ENCODE measurements around the gene MARVELD1.

Gene MARVELD1

DNA sequence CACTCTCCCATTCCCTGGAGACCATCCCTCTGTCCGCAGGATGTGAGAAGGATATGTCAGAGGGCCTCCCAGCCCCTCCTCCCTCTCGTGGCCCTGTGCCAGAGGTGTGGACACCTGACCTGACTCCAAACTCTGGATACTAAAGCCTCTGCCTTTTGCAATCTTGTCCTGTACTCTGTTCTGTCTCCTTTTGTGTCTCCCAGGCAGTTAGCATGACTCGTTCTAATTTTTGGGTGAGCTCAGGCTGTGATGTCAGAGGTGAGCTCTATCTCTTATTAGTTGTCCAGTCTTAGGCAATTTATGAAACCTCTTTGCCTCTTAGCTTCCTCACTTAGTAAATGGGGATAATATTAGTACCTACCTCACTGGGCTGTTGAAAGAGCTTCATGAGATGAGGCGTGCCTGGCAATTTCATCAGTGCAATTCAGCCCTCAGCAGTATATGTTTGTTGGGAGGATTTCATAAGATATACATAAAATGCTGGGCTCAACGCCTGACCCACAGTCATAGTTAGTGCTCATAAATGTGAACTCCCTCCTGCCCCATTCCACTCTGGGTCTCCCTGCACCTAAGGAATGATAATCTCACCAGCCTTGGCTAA is 10.9 kb downstream of the MARVELD1 start:
- DNase-seq = no peak

DNA sequence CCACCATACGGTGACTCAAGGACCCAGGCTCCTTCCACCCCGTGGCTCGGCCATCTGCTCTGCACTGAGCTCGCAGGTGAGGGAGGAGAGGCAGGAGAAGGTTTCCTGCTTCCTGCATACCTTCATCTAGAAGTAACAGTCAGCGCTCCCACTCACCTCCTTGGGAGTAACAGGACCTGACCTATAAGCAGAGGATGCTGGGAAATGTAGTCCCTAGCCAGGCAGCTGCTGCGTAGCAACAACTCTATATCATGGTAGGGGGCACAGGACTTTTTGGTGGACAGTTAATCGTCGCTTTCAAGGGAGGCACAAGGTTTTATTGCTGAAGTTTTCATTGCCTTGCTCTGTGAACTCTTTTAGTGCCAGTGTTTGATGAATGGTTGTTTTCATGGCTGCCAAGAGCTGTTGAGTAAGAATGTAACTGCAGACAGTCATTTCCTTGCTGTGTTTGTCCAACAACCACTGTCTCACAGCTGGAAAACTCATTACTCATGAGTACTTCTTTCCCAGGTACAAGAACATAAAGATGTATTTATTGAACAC is 13.2 kb downstream of the MARVELD1 start:
- DNase-seq = no peak

DNA sequence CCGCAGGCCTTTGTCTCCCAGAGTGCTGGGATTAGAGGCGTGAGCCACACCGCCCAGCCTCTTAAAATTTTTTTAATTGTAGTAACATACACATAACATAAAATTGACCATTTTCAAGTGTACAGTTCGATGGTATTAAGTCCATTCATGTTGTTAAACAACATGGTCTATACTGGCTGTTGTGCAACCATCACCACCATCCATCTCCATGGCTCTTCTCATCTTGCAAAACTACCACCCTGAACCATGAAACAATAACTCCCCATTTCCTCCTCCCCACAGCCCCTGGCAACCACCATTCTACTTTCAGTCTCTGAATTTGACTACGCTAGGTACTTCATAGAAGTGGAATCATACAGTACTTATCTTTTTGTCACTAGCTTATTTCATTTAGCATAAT is 15.5 kb downstream of the MARVELD1 start:
- DNase-seq = no peak

DNA sequence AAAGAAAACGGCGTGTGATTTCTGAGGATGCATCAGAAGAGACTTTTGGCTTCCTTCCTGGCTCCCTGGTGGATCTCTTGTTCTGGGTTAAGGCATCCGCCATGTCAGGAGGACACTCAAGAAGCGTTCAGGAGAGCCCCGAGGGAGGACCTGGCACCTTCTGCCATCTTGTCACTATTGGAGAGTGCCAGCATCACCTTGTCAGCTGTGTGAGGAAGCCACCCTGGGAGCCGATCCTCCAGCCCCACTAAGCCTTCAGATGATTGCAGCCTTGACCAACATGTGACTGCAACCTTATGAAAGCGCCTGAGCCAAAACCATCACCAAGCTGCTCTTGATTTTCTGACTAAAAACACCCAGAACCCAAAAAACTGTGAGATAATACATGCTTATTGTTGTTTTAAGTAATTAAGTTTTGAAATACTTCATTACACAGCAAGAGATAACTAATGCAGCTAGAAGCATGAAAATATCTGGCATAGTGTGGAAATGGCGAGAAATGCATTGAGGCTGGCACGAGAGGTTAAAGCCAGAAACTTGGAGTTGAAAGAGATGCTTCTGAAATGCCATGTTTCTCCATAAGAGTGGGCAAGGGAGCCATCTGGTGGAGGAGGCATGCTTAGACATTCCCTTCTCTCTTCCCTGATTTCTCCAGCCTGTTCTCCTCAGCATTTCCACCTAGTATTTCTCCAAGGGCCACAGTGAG is 18.0 kb downstream of the MARVELD1 start:
- DNase-seq = peak in 1 of 2 experiments; percentile 64

DNA sequence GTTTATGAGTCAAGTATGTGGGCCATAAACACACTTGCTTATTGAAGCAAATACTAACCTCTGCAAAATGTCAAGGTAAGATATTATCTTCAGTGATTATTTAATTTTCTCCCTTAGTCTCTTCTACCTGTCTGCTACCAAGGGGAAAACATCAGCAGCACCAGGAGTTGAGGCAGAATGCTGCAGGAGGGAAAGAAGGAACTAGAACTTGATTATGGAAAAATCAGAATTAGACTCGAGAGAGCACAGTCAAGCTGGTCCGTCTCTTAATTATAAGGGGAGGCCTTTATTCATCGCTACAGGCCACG is 18.5 kb downstream of the MARVELD1 start:
- no peak for DNase-seq

DNA sequence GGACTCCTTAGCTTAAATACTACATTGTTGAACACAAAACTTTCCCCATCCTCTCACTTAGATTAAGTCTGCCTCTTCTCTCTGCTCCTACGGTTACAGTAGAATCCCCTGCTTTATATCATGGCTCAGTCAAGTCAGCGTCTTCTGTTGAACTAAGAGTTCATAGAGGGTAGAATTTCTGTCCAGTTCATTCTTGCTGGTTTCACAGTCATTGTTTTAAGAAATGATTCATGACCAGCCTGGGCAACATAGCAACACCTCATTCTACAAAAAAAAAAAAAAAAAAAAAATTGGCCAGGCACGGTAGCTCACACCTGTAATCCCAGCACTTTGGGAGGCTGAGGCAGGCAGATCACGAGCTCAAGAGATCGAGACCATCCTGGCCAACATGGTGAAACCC is 19.7 kb downstream of the MARVELD1 start:
- no peak for DNase-seq

DNA sequence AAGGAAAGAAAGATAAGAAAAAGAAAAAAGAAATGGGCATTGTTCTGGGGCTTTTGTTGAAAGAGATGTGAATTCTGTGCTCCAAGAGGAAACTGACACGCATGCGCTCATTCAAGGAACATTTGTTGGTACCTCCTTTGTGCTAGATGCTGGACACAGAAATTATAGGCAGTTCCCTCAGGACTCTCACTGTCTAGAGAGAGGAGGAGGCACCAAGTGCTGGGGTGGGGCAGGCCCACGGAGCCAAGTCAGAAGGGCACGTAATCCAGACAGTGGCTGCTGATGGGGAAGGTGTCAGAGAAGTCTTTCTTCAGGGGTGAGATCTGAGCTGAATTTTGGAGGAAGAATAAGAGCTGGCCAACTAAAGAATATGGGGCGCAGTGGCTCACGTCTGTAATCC is 20.5 kb downstream of the MARVELD1 start:
- no peak for DNase-seq

DNA sequence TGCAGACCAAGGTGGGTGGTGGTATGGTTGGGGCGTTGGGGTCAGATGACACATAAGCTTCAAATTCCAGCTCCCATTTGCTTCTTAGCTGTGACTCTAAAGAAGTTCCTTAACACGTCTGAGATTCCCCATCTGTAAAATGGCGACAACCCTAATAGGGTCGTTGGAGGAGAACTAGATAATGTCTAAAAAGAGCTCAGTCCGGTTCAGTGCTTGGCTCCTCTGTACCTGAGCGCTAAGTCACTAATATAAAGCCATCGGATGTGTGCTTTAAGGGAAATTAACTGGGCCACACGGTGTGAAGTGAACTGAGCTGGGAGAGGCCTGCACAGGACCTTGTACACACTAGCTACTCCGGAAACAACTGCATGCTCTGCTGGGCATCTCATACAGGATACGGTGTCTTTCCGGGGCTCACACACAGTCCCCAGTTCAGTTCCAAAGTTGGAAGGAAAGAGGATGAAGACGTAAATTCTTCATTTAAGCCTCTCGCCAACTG is 22.9 kb downstream of the MARVELD1 start:
- DNase-seq = no peak

DNA sequence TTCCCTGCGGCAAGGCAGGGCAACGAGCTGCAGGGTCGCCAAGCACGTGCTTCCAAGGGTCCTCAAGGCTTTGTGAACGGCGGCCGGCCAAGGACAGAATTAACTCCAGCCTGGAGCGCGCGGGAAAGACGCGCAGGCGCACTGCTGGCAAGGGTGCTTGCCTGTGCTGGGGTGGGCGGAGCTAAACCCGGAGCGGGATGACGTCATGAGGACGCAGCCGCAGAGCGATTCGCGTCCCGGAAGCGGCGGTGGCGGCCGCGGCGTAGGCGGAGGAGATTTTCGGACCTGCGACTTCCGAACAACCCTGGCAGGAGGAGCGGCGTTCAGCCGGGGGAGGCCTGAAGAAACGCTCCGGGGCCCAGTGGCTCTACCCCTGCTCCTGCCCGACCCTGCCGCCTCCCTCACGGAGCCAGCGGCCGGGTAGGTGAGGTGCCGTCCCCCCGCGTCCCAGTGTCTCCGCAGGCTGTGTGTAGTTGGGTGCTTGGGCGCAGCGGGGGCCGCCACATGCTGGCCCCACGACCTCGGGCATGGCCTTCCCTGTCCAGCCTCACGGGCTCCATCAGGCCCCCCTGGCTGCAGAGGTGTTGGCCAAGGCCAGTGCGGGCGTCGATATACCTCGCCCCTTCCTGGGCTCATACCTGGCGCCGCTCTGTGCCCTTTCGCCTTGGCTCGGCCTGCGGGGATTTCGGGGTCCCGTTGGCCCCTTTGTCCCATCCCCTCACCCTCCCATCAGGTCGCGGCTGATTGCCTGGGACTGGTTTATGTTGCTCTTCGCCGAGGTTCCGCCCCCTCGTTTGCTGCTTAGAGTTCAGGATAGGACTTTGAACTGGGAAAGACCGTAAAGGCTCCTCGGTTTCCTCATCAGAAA is 23.6 kb downstream of the MARVELD1 start, which contains the start of gene ZFYVE27:
Gene ZFYVE27, plus strand, starts transcription at position 227 of the 868 bp plus-strand sequence. CDS start 1,350 bp downstream, outside the sequence.
- DNase-seq = peak; percentile 26 to 48

DNA sequence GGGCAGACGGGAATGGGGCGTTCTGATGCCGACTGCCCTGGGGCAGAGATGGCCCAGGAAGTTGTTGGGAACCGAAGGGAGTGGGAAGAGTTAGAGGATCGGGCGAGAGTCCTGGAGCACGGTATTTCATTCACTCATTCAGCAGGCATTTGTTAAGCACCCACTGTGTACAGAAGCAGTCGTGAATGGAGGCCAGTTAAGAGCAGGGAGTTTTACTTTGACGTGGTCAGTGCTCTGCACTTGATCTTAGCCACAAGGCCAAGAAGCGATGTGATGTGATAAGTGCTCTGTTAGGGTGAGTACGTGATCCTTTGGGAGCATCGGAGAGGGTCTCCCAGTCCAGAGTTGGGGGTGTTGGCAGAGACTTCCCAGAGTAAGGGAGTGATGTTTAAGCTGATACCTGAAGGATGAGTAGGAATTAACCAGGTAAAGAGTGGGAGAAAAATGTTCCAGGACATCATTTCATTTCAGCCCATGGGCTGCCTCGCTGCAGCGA is 24.3 kb downstream of the MARVELD1 start:
- DNase-seq = no peak

DNA sequence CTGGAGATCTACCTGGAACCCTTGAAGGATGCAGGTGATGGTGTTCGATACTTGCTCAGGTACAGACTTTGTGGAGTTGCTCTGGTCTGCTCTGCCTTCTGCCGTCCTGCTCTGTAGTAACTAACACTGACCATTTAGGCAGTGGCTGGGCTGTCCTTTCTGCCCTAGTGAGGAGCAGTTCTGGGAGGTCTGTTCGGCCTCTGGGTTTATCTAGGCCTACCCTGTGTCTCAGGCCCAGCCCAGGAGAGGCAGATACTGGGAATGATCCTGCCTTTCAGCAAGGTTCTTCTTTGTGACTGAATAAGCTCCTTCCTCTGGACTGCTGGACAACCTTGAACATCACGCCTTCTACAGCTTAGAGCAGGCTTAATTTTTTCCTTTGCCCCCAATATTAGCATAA is 25.1 kb downstream of the MARVELD1 start:
- DNase-seq = no peak

DNA sequence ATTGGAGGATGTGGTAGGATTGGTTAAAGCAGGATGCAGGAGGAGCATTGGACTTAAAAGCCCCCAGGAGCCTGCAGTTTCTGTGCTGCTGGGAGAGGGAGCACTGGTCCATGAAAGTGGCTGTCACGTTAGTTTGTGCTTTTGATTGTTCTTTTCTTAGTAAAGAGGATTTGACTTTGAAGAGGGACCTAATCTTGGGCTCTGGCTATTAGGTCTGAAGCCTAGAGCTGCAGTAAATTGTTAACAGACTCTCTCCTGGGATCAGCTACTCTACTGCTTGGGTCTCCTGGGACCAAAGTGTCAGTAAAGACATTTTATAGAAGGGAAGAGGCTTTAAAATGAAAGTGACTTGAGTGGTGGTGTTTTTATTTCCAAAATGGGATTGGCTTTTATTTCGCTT is 27.1 kb downstream of the MARVELD1 start:
- no peak for DNase-seq

DNA sequence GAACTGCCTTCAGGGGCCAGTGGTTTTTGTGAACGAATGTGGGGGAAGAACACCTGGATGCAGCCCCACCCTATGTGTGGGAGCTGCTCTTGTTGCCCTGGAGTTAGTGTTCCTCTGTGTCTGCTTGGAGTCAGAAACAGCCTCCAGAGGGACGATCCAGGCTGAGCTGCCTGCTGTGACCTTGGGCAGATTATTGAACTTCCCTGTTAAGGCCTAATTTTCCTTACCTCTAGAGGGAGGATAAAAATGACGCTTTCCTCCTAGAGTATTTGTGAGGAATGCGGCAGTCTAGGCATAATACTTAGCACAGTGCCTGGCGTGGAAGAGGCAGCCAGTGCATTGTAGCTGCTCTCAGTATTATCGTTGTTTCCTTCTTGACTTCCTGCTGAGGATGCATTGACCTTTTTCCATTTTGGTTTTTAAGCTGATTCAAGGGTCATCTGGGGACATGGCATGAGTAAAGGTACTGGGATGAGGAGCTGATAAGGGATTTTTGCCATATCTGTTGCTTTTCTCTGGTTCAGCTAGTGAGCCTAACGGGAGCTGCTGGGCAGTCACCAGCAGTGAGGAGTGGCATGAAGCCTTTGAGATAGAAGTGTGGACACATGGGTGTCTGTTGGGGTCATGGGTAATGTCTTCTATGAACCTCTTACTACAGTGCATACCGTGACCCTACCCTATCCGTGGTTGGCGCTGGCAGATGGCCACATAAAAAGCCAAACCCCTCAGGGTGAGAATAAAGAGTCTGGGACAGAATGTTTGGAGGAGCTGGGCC is 29.8 kb downstream of the MARVELD1 start:
- DNase-seq = no peak

DNA sequence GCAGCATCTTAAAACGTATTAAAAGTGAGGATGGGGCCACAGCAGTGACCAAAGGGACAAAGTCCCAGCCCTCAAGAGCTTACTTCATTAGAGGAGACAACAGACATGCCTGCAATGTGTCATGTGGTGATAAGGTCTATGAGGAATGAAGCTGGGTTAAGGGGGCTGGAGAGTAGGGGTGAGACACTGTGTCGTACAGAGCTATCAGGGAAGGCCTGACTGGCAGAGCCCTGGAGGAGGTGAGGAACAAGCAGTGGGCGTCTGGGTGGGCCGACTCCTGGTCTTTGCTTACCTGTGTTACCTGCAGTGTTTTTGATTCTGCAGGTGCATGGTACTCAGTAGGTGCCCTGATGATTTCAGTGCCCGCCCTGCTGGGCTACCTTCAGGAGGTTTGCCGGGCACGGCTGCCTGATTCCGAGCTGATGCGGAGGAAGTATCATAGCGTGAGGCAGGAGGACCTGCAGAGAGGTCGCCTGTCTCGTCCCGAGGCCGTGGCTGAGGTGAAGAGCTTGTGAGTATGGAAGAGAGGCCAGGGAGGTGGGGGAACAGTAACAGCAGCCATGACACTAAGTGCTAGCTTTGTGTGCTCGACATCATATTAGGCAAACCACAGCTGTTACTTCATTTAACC is 31.0 kb downstream of the MARVELD1 start:
- no peak for DNase-seq

DNA sequence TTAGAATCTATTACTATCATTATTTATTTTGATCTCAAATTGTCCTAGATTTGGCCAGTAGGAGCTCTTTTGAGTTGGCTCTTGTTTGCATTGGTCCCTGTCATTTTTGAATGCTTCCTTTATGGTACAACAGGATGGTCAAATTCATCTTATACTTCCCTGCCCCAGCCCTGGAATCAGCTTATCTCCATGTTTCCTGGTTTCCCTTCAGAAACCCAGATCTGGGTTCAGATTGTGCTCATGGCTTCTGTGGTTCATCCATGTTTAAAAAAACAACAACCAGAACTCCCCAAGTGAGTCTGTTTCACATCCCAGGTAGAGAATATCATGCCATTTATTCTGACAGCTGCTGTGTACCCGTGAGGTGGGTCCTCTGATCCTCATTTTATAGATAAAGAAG is 34.0 kb downstream of the MARVELD1 start:
- no peak for DNase-seq

DNA sequence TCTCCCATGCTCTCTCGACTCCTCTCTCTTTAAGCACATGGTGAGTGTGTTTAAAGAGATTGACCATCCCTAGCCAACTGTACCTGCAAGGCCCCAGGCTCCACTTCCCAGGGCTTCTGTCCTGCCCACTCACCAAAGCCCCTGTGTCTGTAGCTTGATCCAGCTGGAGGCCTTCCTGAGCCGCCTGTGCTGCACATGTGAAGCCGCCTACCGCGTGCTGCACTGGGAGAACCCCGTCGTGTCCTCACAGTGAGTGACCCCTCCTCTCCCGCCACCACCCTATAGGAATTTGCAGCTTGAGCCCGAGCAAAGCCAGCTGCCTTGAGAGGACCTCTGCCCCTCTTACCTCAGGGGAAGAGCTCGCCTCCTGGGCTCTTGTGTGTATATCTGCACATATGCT is 34.6 kb downstream of the MARVELD1 start:
- no peak for DNase-seq

DNA sequence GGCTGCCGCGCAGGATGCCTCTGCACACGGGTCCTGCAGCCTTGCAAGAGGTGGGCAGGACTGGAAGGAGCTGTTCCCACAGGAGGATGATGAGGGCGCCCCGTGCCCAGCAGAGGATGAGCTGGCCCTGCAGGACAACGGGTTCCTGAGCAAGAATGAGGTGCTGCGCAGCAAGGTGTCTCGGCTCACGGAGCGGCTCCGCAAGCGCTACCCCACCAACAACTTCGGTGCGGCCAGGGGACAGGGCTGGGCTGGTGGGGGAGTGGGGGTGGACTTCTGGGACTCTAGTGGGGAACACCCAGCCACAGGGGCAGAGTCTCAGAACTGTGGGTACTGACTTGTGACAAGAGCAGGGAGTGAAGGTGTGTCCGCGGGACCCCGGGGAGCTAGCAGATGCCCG is 39.4 kb downstream of the MARVELD1 start:
- no peak for DNase-seq

DNA sequence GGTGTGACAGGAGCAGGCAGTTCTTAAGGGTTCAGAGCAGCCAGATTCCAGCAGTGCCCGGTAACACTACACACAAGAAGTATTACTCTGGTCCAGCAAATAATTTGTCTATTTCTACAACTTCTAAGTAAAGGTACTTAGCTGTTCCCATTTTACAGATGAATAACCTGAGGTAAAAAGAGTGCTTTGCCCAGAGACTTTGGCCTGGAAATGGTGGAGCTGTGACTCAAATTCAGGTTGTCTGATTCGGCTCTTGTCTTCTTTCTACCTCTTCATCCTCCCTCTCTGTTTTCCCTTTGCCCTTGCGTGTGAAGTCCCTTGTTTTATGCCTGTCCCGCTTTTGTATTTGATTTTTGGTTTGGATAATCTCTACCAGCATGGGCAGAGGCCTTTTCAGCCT is 41.2 kb downstream of the MARVELD1 start:
- DNase-seq = no peak

DNA sequence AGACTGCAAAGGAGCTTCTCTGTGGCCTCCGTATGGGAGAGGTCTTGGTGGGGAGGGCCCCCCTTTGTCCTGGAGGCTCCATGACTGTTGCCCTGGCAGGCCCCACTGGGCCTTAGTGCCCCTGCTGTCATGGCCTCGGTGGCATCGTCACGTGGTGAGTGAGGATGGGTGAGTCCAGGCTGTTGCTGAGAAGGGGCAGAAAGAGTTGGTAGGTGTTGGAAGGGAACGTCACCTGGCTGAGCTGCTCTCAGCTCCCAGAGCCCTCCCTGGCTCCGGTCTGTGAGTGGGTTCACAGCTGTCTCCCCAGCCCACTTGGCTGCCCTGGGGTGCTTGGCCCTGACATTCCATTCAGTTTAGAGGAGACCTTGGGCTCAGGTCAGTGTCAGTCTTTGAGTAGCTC is 42.2 kb downstream of the MARVELD1 start:
- DNase-seq = no peak

DNA sequence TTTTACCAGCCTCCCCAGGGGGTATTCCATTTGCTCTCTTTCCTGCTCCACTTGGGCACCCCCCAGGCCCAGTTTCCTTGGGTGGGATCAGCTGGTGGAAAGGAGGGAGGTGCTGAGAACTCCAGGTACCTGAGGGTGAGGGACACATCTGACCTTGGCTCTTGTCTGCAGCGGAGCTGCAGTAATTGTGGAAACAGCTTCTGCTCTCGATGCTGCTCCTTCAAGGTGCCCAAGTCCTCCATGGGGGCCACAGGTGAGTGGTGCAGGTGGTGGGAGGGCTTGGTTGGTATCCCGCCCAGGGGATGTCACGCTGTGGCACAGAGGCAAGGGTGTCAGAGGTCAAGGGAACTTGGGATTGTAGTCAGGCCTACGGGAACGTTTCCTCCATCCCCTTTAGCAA is 43.9 kb downstream of the MARVELD1 start:
- DNase-seq = no peak

DNA sequence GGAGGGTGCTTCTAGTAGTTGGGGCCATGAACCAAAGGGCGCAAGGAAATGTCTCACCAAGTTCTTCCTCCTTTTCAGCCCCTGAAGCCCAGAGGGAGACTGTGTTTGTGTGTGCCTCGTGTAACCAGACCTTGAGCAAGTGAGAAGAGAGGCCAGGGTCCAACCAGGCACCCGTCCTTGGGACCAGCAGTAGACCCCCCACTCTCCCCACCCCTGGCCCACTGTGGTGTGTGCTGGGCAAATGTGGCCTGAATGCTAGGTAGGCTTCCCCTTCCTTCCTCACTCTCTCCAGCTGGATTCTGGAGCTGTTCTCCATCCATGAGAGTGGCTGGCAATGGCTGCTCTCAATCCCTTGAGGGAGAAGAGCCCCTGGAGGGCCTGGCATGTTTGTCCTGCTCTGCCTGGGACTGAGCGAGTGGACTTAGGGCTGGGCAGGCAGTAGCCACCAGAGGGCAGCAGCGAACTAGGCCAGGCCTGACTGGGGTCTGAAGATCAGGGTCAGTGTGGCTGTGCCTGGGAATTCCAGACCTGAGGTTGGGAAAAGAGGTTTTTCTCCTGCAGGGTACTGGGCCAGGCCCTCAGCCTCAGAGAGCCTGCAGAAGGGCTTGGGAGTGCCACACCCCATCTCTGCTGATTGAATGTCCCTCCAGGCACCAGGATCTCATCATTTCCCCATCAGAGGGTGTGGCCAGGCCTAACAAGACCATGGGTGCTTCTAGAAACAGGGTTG is 45.8 kb downstream of the MARVELD1 start:
- DNase-seq = peak in 1 of 2 experiments; percentile 56

All from cerebellar nuclear complex (tissue), 1 donor.